HepG2 (cell line): ENCODE results near the gene ABCB4. TPM values are rescaled to one million over a fixed set of nuclear protein-coding genes. Genes with fewer than 3 reads are reported as not detected.

Experiments used
- ARID2 ChIP-seq: sonication (generic); formaldehyde crosslinking; IDR thresholded peaks from 2 replicates; pipeline ENCODE4 v1.8.1; 2022; ENCODE audit warnings: mild to moderate bottlenecking, missing genetic modification reagents, borderline replicate concordance
- BRD4 ChIP-seq: sonication (generic); formaldehyde crosslinking; IDR thresholded peaks from 2 replicates; pipeline ENCODE4 v1.4.0; 2020; ENCODE audit warnings: missing genetic modification reagents
- CEBPB ChIP-seq: IDR thresholded peaks from 2 replicates; pipeline ENCODE4 v1.6.1; 2011; ENCODE audit warnings: low read depth, low read length, improper control_type of control experiment, borderline replicate concordance
- ELF3 ChIP-seq: IDR thresholded peaks from 2 replicates; pipeline ENCODE4 v1.6.1; 2016; ENCODE audit warnings: missing genetic modification reagents, missing compliant biosample characterization
- FOXA3 ChIP-seq: IDR thresholded peaks from 2 replicates; pipeline ENCODE4 v1.6.1; 2016; ENCODE audit warnings: missing genetic modification reagents, missing compliant biosample characterization
- FOXO1 ChIP-seq: sonication (generic); formaldehyde crosslinking; IDR thresholded peaks from 2 replicates; pipeline ENCODE4 v1.4.0; 2020; ENCODE audit warnings: missing genetic modification reagents
- GABPB1 ChIP-seq: IDR thresholded peaks from 2 replicates; pipeline ENCODE4 v1.6.1; 2016; ENCODE audit warnings: mild to moderate bottlenecking, missing genetic modification reagents, moderate library complexity, missing compliant biosample characterization
- LCORL ChIP-seq, 2 experiments: fragments of 450-650 bp in 1 of 2; sonication (generic) in 1 of 2; formaldehyde crosslinking in 1 of 2; IDR thresholded peaks; 2 replicates each; pipeline versions ENCODE4 v1.5.0 to v1.6.1; 2017 to 2020; ENCODE audit warnings: antibody characterized with exemption in 1 of 2, missing genetic modification reagents in 1 of 2
- POLR2G ChIP-seq: fragments of 200-400 bp; formaldehyde crosslinking; IDR thresholded peaks from 2 replicates; pipeline ENCODE4 v1.6.1; 2018; ENCODE audit warnings: mild to moderate bottlenecking, low read depth, low read length, moderate library complexity
- SOX13 ChIP-seq, 3 experiments: fragments of 450-650 bp in 1 of 3; sonication (generic) in 1 of 3; formaldehyde crosslinking in 1 of 3; IDR thresholded peaks in 2 of 3; conservative IDR thresholded peaks in 1 of 3; 2 replicates each; pipeline versions ENCODE4 v1.5.0 to v1.6.1; 2016 to 2020; ENCODE audit warnings: antibody characterized with exemption in 1 of 3, mild to moderate bottlenecking in 1 of 3, missing compliant biosample characterization in 1 of 3, missing genetic modification reagents in 1 of 3, moderate library complexity in 1 of 3
- TCF7 ChIP-seq: sonication (generic); IDR thresholded peaks from 2 replicates; pipeline ENCODE4 v1.6.1; 2016; ENCODE audit warnings: antibody characterized with exemption, low read depth
- ZBTB38 ChIP-seq: sonication (generic); formaldehyde crosslinking; IDR thresholded peaks from 2 replicates; pipeline ENCODE4 v1.5.1; 2020; ENCODE audit warnings: mild to moderate bottlenecking, missing genetic modification reagents
- ZNF124 ChIP-seq: sonication (generic); formaldehyde crosslinking; IDR thresholded peaks from 2 replicates; pipeline ENCODE4 v1.4.0; 2020; ENCODE audit warnings: missing genetic modification reagents
- ZNF234 ChIP-seq: sonication (generic); formaldehyde crosslinking; conservative IDR thresholded peaks from 2 replicates; pipeline ENCODE4 v1.5.1; 2020; ENCODE audit warnings: mild to moderate bottlenecking, missing genetic modification reagents
- ZNF292 ChIP-seq: sonication (generic); formaldehyde crosslinking; IDR thresholded peaks from 2 replicates; pipeline ENCODE4 v1.8.1; 2022; ENCODE audit warnings: mild to moderate bottlenecking, low read depth, missing genetic modification reagents, borderline replicate concordance
- ZNF775 ChIP-seq: sonication (generic); formaldehyde crosslinking; IDR thresholded peaks from 2 replicates; pipeline ENCODE4 v1.4.0; 2020; ENCODE audit warnings: missing genetic modification reagents, mild to moderate bottlenecking, moderate library complexity, borderline replicate concordance
- ZSCAN29 ChIP-seq: sonication (generic); formaldehyde crosslinking; conservative IDR thresholded peaks from 2 replicates; pipeline ENCODE4 v1.4.0; 2020; ENCODE audit warnings: mild to moderate bottlenecking, missing genetic modification reagents
- ZSCAN31 ChIP-seq: sonication (generic); formaldehyde crosslinking; IDR thresholded peaks from 2 replicates; pipeline ENCODE4 v1.5.0; 2020; ENCODE audit warnings: low read depth, mild to moderate bottlenecking, missing genetic modification reagents
- polyA plus RNA-seq, 8 experiments: library from polyadenylated mRNA; depleted of rRNA in 3 of 8; stranded (reverse) in 7 of 8; unstranded in 1 of 8; fragments of >200 nt; fragmentation: Illumina TruSeq in 4 of 8; extraction: Trizol in 4 of 8; gene quantifications; 2 replicates each; pipeline versions ENCODE4 v1.2.1 to v1.2.3, GENCODE V29; 2011 to 2016; ENCODE audit warnings: low read depth in 4 of 8, missing spikeins in 1 of 8, mixed read lengths in 1 of 8; ENCODE audit not compliant: insufficient read depth in 1 of 8
- total RNA-seq, 5 experiments: library from RNA; depleted of rRNA; stranded (reverse); fragments of >200 nt; fragmentation: Illumina TruSeq; extraction: Trizol; gene quantifications; 2 replicates each; pipeline ENCODE4 v1.2.3, GENCODE V29; 2016; ENCODE audit warnings: low read depth in 1 of 5
- TF ChIP-seq, protein P1 (sequence below): fragments of 450-650 bp; IDR thresholded peaks from 2 replicates; pipeline ENCODE4 v1.6.1; 2017; ENCODE audit warnings: mild to moderate bottlenecking
- TF ChIP-seq, protein P2 (sequence below): sonication (generic); formaldehyde crosslinking; IDR thresholded peaks from 2 replicates; pipeline ENCODE4 v1.8.1; 2022; ENCODE audit warnings: low read depth, mild to moderate bottlenecking, missing genetic modification reagents
- TF ChIP-seq, protein P3 (sequence below): IDR thresholded peaks from 2 replicates; pipeline ENCODE4 v1.6.1; 2016; ENCODE audit warnings: control low read depth

The ABCB4 gene
- total and polyA plus RNA-seq, 2 of the 13 experiments (the other 11 are each of a cell fraction or from before 2014, with no cell fraction given), result 18.0 to 32.4 TPM

DNA sequence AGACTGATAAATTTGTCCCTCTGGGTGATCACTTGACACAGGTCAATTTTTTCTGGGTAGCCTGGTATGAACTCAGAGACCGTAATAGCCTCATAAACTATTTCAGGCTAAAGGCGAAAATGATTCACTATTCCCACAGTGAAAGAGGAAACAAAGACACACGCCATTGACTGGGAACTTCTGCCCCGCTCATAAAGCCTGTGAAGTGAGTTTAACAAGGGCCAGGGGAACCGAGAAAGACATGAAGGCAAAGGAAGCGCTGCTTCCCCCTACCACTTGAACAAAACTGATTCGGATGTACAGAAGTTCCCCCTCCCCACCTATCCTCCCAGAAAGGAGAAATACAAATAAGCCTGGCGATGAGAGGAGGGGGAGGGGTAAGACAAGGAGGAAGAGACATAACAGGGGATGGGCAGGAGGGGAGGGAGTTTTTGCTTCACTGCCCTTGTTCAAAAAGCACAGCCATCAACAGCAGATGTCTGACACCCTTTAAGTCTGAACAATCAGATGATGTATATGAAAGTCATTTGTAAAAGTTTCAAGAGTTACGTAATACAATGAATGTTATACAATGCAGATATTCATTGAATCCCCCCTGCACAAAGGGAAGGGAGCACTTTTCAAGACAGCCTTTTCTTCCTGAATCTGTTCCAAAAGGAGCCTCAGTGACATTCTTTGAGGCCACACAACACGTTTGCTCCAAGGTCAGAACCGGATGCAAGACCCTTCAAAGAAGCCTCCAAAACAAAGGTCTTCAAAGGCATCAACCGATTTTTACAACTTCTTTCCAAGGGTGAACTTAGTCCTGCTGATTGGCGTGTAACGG, 734 bp downstream of the ABCB4 start (continued):
- TF ChIP-seq, protein P1, sequence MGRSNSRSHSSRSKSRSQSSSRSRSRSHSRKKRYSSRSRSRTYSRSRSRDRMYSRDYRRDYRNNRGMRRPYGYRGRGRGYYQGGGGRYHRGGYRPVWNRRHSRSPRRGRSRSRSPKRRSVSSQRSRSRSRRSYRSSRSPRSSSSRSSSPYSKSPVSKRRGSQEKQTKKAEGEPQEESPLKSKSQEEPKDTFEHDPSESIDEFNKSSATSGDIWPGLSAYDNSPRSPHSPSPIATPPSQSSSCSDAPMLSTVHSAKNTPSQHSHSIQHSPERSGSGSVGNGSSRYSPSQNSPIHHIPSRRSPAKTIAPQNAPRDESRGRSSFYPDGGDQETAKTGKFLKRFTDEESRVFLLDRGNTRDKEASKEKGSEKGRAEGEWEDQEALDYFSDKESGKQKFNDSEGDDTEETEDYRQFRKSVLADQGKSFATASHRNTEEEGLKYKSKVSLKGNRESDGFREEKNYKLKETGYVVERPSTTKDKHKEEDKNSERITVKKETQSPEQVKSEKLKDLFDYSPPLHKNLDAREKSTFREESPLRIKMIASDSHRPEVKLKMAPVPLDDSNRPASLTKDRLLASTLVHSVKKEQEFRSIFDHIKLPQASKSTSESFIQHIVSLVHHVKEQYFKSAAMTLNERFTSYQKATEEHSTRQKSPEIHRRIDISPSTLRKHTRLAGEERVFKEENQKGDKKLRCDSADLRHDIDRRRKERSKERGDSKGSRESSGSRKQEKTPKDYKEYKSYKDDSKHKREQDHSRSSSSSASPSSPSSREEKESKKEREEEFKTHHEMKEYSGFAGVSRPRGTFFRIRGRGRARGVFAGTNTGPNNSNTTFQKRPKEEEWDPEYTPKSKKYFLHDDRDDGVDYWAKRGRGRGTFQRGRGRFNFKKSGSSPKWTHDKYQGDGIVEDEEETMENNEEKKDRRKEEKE, result no peak
- 0 out of 2 replicates have a peak, but pooled peaks have one; percentile 24 for TF ChIP-seq ARID2
- TF ChIP-seq TCF7, result peak; percentile 25; the same call in 1 of the 2 replicates
- 0 out of 2 replicates have a peak, but pooled peaks have one; percentile 7 for TF ChIP-seq FOXA3 (CRISPR knock-in tag)
- TF ChIP-seq ZBTB38 (CRISPR knock-in tag), result peak; percentile 20; the same call in 1 of the 2 replicates
- TF ChIP-seq SOX13 (IDR thresholded peaks at IDR 0.05), result no peak
- TF ChIP-seq SOX13 (CRISPR knock-in tag; conservative IDR thresholded peaks at IDR 0.05 in 1 of 2, IDR thresholded peaks at IDR 0.05 in 1 of 2), result 0 out of 4 replicates have a peak, but pooled peaks of 1 of the 2 experiments have one; percentile 7
- TF ChIP-seq ZNF292 (CRISPR knock-in tag), result no peak
- TF ChIP-seq FOXO1 (CRISPR knock-in tag), result no peak
- TF ChIP-seq ZSCAN31, result 0 out of 2 replicates have a peak, but pooled peaks have one; percentile 4
- 0 out of 2 replicates have a peak, but pooled peaks have one; percentile 17 for TF ChIP-seq ZNF234 (CRISPR knock-in tag)
- peak; percentile 22; the same call in 1 of the 2 replicates for TF ChIP-seq ZNF124
- TF ChIP-seq BRD4 (CRISPR knock-in tag), result no peak
- no peak for TF ChIP-seq LCORL (IDR thresholded peaks at IDR 0.05)
- peak; percentile 37; the same call in 1 of the 2 replicates for TF ChIP-seq LCORL (CRISPR knock-in tag; IDR thresholded peaks at IDR 0.05)
- TF ChIP-seq CEBPB, result peak; percentile 53; the same call in 1 of the 2 replicates
- TF ChIP-seq ZNF775 (CRISPR knock-in tag), result 0 out of 2 replicates have a peak, but pooled peaks have one; percentile 24
- 0 out of 2 replicates have a peak, but pooled peaks have one; percentile 26 for TF ChIP-seq POLR2G
- TF ChIP-seq ELF3 (CRISPR knock-in tag), result 0 out of 2 replicates have a peak, but pooled peaks have one; percentile 16
- no peak for TF ChIP-seq GABPB1 (CRISPR knock-in tag)
- 0 out of 2 replicates have a peak, but pooled peaks have one; percentile 30 for TF ChIP-seq ZSCAN29 (CRISPR knock-in tag)
- TF ChIP-seq, protein P2, sequence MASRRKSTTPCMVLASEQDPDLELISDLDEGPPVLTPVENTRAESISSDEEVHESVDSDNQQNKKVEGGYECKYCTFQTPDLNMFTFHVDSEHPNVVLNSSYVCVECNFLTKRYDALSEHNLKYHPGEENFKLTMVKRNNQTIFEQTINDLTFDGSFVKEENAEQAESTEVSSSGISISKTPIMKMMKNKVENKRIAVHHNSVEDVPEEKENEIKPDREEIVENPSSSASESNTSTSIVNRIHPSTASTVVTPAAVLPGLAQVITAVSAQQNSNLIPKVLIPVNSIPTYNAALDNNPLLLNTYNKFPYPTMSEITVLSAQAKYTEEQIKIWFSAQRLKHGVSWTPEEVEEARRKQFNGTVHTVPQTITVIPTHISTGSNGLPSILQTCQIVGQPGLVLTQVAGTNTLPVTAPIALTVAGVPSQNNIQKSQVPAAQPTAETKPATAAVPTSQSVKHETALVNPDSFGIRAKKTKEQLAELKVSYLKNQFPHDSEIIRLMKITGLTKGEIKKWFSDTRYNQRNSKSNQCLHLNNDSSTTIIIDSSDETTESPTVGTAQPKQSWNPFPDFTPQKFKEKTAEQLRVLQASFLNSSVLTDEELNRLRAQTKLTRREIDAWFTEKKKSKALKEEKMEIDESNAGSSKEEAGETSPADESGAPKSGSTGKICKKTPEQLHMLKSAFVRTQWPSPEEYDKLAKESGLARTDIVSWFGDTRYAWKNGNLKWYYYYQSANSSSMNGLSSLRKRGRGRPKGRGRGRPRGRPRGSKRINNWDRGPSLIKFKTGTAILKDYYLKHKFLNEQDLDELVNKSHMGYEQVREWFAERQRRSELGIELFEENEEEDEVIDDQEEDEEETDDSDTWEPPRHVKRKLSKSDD, result 0 out of 2 replicates have a peak, but pooled peaks have one; percentile 20
- TF ChIP-seq, protein P3, sequence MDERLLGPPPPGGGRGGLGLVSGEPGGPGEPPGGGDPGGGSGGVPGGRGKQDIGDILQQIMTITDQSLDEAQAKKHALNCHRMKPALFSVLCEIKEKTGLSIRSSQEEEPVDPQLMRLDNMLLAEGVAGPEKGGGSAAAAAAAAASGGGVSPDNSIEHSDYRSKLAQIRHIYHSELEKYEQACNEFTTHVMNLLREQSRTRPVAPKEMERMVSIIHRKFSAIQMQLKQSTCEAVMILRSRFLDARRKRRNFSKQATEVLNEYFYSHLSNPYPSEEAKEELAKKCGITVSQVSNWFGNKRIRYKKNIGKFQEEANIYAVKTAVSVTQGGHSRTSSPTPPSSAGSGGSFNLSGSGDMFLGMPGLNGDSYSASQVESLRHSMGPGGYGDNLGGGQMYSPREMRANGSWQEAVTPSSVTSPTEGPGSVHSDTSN (CRISPR knock-in tag), result no peak
